CD4-positive, alpha-beta T cell (primary cell): Measurements from ENCODE around the gene C20orf141. TPM values are rescaled to one million over a fixed set of nuclear protein-coding genes. Genes with fewer than 3 reads are reported as not detected.

ENCODE experiments used
- ATAC-seq: fragments of 200-7000 bp; cut with Tn5 transposase; one replicate; pipeline ENCODE4 v1.10.0; 2022; ENCODE audit warnings: mild to moderate bottlenecking; ENCODE audit not compliant: poor library complexity
- CTCF ChIA-PET: fragments of 350-600 bp; sonication (Branson Sonifier 250); formaldehyde crosslinking; loops from one replicate; lab custom pipeline; 2021; ENCODE audit warnings: antibody characterized with exemption, inconsistent platforms; lab: Charles Lee
- POLR2A ChIA-PET: fragments of 350-600 bp; sonication (Branson Sonifier 250); formaldehyde crosslinking; loops from one replicate; lab custom pipeline; 2021; ENCODE audit warnings: antibody characterized with exemption, inconsistent platforms; lab: Charles Lee
- DNase-seq, 14 experiments: peaks; one replicate each; pipeline ENCODE4 v3.0.0-alpha.2; 2013 to 2020; ENCODE audit warnings: mixed read lengths in 2 of 14
- H3K27ac ChIP-seq, 2 donors: one replicate each; pipeline versions ENCODE4 v1.5.1 to v1.7.0; 2013; ENCODE audit warnings: low read length in 2 of 2, low read depth in 1 of 2, mild to moderate bottlenecking in 1 of 2
- H3K27me3 ChIP-seq, 2 experiments: 1 replicate in 1 of 2; 2 replicates in 1 of 2; pipeline versions ENCODE4 v1.6.1 to v1.7.0; 2013; ENCODE audit warnings: low read length in 2 of 2, control low read depth in 1 of 2, mild to moderate bottlenecking in 1 of 2, moderate library complexity in 1 of 2; ENCODE audit not compliant: insufficient read depth in 2 of 2, control insufficient read depth in 1 of 2
- H3K36me3 ChIP-seq: one replicate; pipeline ENCODE4 v1.6.1; 2013; ENCODE audit warnings: low read length, control low read depth; ENCODE audit not compliant: insufficient read depth
- H3K4me1 ChIP-seq: one replicate; pipeline ENCODE4 v1.6.1; 2013; ENCODE audit warnings: low read length, control low read depth; ENCODE audit not compliant: insufficient read depth
- H3K4me3 ChIP-seq: one replicate; pipeline ENCODE4 v1.5.1; 2013; ENCODE audit warnings: mild to moderate bottlenecking, low read length, moderate library complexity
- H3K9me3 ChIP-seq, 2 experiments: 1 replicate in 1 of 2; 2 replicates in 1 of 2; pipeline versions ENCODE4 v1.6.1 to v1.7.0; 2013; ENCODE audit warnings: low read length in 2 of 2, mild to moderate bottlenecking in 2 of 2, control low read depth in 1 of 2, moderate library complexity in 1 of 2; ENCODE audit not compliant: control insufficient read depth in 1 of 2, insufficient read depth in 1 of 2
- H3K27ac Mint-ChIP-seq: one replicate; pipeline ENCODE4 v1.8.0; 2020; ENCODE audit warnings: mixed read lengths
- H3K27me3 Mint-ChIP-seq: one replicate; pipeline ENCODE4 v1.8.0; 2021; ENCODE audit warnings: mixed read lengths
- H3K36me3 Mint-ChIP-seq: one replicate; pipeline ENCODE4 v1.8.0; 2021; ENCODE audit warnings: low read depth, mixed read lengths
- H3K4me1 Mint-ChIP-seq: one replicate; pipeline ENCODE4 v1.8.0; 2021; ENCODE audit warnings: low read depth, mixed read lengths
- H3K4me3 Mint-ChIP-seq: one replicate; pipeline ENCODE4 v1.8.0; 2020; ENCODE audit warnings: mild to moderate bottlenecking, mixed read lengths
- H3K9me3 Mint-ChIP-seq: one replicate; pipeline ENCODE4 v1.8.0; 2020; ENCODE audit warnings: mixed read lengths
- CTCF ChIP-seq: fragments of 200-600 bp; IDR thresholded peaks from one replicate; pipeline ENCODE4 v1.8.0; 2022; ENCODE audit warnings: antibody characterized with exemption, mild to moderate bottlenecking
- intact Hi-C, 2 experiments: fragments of 100-400 bp; cut with DNase I in 1 of 2; cut with micrococcal nuclease in 1 of 2; formaldehyde crosslinking; loops; one replicate each; pipeline versions ENCODE4 v1.15.1 to v1.9.0; 2023 to 2025; cut with DNase I, micrococcal nuclease
- total RNA-seq, 174 experiments: library from RNA in 2 of 174; stranded (reverse) in 2 of 174; gene quantifications; one replicate each; pipeline ENCODE4 v1.2.3 and lab custom pipeline; 2021 to 2026

The C20orf141 gene
- total RNA-seq, 2 experiments from 2014 or later = not detected

- Mint-ChIP-seq H3K36me3 (no peaks in the 10 kb centered on the region), H3K4me3 (no peak overlapping the region), H3K27me3 (peaks cover 73% of the 10 kb centered on the region), H3K9me3 (no peaks in the 10 kb centered on the region), H3K4me1 (peaks cover 15% of the 10 kb centered on the region), H3K27ac (no peak overlapping the region)
- no peak for TF ChIP-seq CTCF
- H3K4me1 ChIP-seq = peaks cover 16% of the 10 kb centered on the region
- intact Hi-C loops = no loop called here
- no peak overlapping the region for H3K4me3 ChIP-seq
- peaks cover 25 to 27% of the 10 kb centered on the region in 2 experiments for H3K27me3 ChIP-seq
- no peak for DNase-seq
- ChIA-PET POLR2A (no interaction called here), CTCF (no interaction called here)
- H3K9me3 ChIP-seq = peaks cover 0 to 14% of the 10 kb centered on the region in 2 experiments
- ATAC-seq = no peak
- H3K27ac ChIP-seq = no peak overlapping the region
- H3K36me3 ChIP-seq = no peaks in the 10 kb centered on the region
Measured at GRCh38 chr20:2795451-2795850, 19.3 kb upstream of the C20orf141 start.

- Mint-ChIP-seq H3K9me3 (no peaks in the 10 kb centered on the region), H3K4me1 (peaks cover 21% of the 10 kb centered on the region), H3K27ac (no peak overlapping the region), H3K4me3 (no peak overlapping the region), H3K36me3 (no peaks in the 10 kb centered on the region), H3K27me3 (peaks cover 73% of the 10 kb centered on the region)
- Histone ChIP-seq H3K27me3 (peaks cover 31 to 33% of the 10 kb centered on the region in 2 experiments), H3K4me3 (no peak overlapping the region), H3K4me1 (peaks cover 22% of the 10 kb centered on the region), H3K36me3 (no peaks in the 10 kb centered on the region), H3K27ac (no peak overlapping the region), H3K9me3 (peaks cover 0 to 14% of the 10 kb centered on the region in 2 experiments)
- intact Hi-C loops = no loop called here
- CTCF ChIA-PET = no interaction called here
- TF ChIP-seq CTCF = no peak
- POLR2A ChIA-PET = no interaction called here
- ATAC-seq = no peak
- DNase-seq = no peak
Measured at GRCh38 chr20:2796011-2796660, 18.7 kb upstream of the C20orf141 start.

GRCh38 chr20:2797136-2797983 is 17.4 kb upstream of the C20orf141 start:
- CTCF ChIA-PET = no interaction called here

More at GRCh38 chr20:2797136-2797983, 17.4 kb upstream of the C20orf141 start:
- no peak for ATAC-seq
- peak overlapping the region; percentile 42 for H3K4me3 Mint-ChIP-seq
- intact Hi-C loops = no loop called here
- Histone ChIP-seq H3K27ac (no peak overlapping the region), H3K4me3 (no peak overlapping the region), H3K36me3 (no peaks in the 10 kb centered on the region), H3K27me3 (peaks cover 38 to 41% of the 10 kb centered on the region in 2 experiments), H3K4me1 (peaks cover 25% of the 10 kb centered on the region), H3K9me3 (peaks cover 0 to 14% of the 10 kb centered on the region in 2 experiments)
- TF ChIP-seq CTCF = no peak
- H3K27me3 Mint-ChIP-seq = peaks cover 76% of the 10 kb centered on the region
- no peak for DNase-seq
- peaks cover 25% of the 10 kb centered on the region for H3K4me1 Mint-ChIP-seq
- POLR2A ChIA-PET = no interaction called here
- no peak overlapping the region for H3K27ac Mint-ChIP-seq
- no peaks in the 10 kb centered on the region for H3K36me3 Mint-ChIP-seq
- no peaks in the 10 kb centered on the region for H3K9me3 Mint-ChIP-seq
